ENCODE measurements around the gene E2F2. TPM values are rescaled to one million over a fixed set of nuclear protein-coding genes. Genes with fewer than 3 reads are reported as not detected.

The E2F2 gene
- total RNA-seq, 1 experiment from 2014 or later, result 46.1 TPM

DNA sequence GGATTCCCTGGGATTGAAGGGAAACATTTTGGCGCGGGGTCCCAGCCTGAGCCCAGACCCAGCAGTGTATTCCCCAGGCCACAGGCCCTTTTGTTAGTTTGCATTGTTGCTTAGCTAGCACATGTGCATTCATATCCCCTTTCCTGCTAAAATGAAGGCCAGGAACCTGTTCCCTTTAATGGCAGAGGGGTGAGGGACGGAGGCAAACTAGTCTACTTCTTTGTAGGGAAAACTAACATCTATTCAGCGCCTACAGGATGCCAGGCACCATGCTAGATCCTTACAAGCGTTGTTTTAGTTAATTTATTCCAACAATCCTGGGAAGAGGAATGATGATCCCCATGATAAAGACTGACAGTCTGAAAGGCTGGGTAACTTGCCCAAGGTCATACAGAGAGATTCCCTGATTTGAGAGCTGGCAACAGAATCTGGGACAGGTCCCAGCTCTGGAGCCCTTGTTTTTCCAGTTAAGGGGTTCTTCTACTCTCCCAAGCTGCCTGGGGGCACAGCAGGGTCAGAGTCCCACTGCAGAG is 595 bp upstream of the E2F2 start:
- intact Hi-C loops (cut with micrococcal nuclease; ENCODE audit: unreplicated experiment), result loop anchor here (10.0 kb wide), 1 partner anchor 437 kb away; no protein-coding TSS in a partner anchor
- CTCF ChIA-PET, result interaction anchor here (0.6 kb wide), 1 partner anchor 55 kb away, joined by 8 read pairs; no protein-coding TSS in a partner anchor

DNA sequence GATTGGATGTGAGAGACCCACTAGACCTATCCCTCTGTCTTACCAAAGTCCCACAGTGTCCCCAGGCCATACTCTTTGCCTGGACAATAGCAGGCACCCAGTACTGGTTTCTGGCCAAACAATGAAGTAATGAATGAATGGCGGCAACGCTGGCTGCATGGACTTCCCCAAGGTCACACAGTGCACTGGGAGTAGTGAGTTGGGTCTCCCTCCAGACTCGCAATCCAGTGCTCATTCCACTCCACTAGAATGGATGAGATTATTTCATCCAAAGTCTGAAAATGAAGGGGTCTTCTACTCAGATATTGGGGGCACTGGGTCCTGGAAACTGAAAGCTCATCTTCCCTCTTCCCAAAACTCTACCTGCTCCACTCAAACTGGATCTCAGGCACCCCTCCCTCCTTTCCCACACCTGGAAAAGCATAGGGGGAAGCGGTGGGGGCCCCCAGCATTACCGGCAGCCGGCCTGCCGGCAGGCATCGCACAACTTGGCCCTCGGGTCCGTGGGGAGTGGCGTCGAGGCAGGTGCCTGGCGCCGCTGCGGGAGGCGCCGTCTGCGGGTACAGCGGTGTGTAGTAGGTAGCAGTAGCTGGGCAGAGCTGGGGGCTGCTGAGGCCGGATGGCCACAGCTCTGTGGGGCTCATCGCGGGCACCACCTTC is 816 bp downstream of the E2F2 start:
- POLR2A ChIA-PET (ENCODE audit: low non-redundant PET), result interaction anchor here (0.6 kb wide), 1 partner anchor 883 kb away, joined by 11 read pairs; no protein-coding TSS in a partner anchor
- peak overlapping the region; percentile 93 for H3K27ac ChIP-seq (ENCODE audit: low read depth, low read length, poor library complexity, severe bottlenecking)
- CTCF ChIA-PET, result interaction anchor here (0.8 to 2.7 kb wide), 3 partner anchors 10 to 107 kb away, joined by 3 to 12 read pairs (median 8); no protein-coding TSS in a partner anchor

More for the DNA sequence above, 595 bp upstream of the E2F2 start:
- Histone ChIP-seq H3K4me3 (ENCODE audit: low read depth, low read length, poor library complexity, severe bottlenecking) (peak overlapping the region; percentile 84), H3K27me3 (replicated peaks; ENCODE audit: insufficient read depth, low read depth, low read length, poor library complexity) (no peaks in the 10 kb centered on the region), H3K36me3 (ENCODE audit: insufficient read depth, low read length, poor library complexity, severe bottlenecking) (no peaks in the 10 kb centered on the region), H3K27ac (ENCODE audit: low read depth, low read length, poor library complexity, severe bottlenecking) (peak overlapping the region; percentile 93), H3K9me3 (ENCODE audit: low read depth, low read length, poor library complexity, severe bottlenecking) (no peaks in the 10 kb centered on the region), H3K4me1 (ENCODE audit: insufficient read depth, low read length, poor library complexity, severe bottlenecking) (peaks cover 24% of the 10 kb centered on the region)
- DNase-seq (ENCODE audit: low spot score), result no peak
- TSS peak; percentile 91 for BruUV-seq (replicated peaks)
- POLR2A ChIA-PET (ENCODE audit: low non-redundant PET), result interaction anchor here (0.6 to 0.7 kb wide), 2 partner anchors 25 to 246 kb away, joined by 6 to 8 read pairs; no protein-coding TSS in a partner anchor
- no peak for TF ChIP-seq EZH2 (IDR thresholded peaks at IDR 0.05; ENCODE audit: borderline replicate concordance, low read depth, low read length, poor library complexity, severe bottlenecking)
- TF ChIP-seq, protein P1, sequence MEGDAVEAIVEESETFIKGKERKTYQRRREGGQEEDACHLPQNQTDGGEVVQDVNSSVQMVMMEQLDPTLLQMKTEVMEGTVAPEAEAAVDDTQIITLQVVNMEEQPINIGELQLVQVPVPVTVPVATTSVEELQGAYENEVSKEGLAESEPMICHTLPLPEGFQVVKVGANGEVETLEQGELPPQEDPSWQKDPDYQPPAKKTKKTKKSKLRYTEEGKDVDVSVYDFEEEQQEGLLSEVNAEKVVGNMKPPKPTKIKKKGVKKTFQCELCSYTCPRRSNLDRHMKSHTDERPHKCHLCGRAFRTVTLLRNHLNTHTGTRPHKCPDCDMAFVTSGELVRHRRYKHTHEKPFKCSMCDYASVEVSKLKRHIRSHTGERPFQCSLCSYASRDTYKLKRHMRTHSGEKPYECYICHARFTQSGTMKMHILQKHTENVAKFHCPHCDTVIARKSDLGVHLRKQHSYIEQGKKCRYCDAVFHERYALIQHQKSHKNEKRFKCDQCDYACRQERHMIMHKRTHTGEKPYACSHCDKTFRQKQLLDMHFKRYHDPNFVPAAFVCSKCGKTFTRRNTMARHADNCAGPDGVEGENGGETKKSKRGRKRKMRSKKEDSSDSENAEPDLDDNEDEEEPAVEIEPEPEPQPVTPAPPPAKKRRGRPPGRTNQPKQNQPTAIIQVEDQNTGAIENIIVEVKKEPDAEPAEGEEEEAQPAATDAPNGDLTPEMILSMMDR (conservative IDR thresholded peaks at IDR 0.05; ENCODE audit: low read depth, low read length), result no peak

More for the DNA sequence above, 816 bp downstream of the E2F2 start:
- Histone ChIP-seq H3K36me3 (ENCODE audit: insufficient read depth, low read length, poor library complexity, severe bottlenecking) (no peaks in the 10 kb centered on the region), H3K4me1 (ENCODE audit: insufficient read depth, low read length, poor library complexity, severe bottlenecking) (peaks cover 38% of the 10 kb centered on the region), H3K4me3 (ENCODE audit: low read depth, low read length, poor library complexity, severe bottlenecking) (peak overlapping the region; percentile 84), H3K9me3 (ENCODE audit: low read depth, low read length, poor library complexity, severe bottlenecking) (no peaks in the 10 kb centered on the region), H3K27me3 (replicated peaks; ENCODE audit: insufficient read depth, low read depth, low read length, poor library complexity) (no peaks in the 10 kb centered on the region)
- no TSS peak for BruUV-seq (replicated peaks)
- intact Hi-C loops (cut with micrococcal nuclease; ENCODE audit: unreplicated experiment), result loop anchor here (10.0 kb wide), 1 partner anchor 435 kb away; no protein-coding TSS in a partner anchor
- DNase-seq (ENCODE audit: low spot score), result no peak
- TF ChIP-seq, protein P1 (conservative IDR thresholded peaks at IDR 0.05; ENCODE audit: low read depth, low read length), result no peak
- TF ChIP-seq EZH2 (IDR thresholded peaks at IDR 0.05; ENCODE audit: borderline replicate concordance, low read depth, low read length, poor library complexity, severe bottlenecking), result no peak

All from A673 (cell line).